Amniotic epithelial cell (primary cell): Measurements from ENCODE around the gene EYA3.
A peak's percentile ranks its signal among the peaks of the same experiment; 100 is the strongest.
"Not testable (repeated sequence)": the region's sequence is repeated elsewhere in the genome, so short reads cannot be mapped to it uniquely, and the experiment has no call there.

Experiments used
- DNase-seq: peaks from one replicate; pipeline ENCODE4 v3.0.0-alpha.2; 2010; ENCODE audit warnings: low read depth

The EYA3 gene

DNA sequence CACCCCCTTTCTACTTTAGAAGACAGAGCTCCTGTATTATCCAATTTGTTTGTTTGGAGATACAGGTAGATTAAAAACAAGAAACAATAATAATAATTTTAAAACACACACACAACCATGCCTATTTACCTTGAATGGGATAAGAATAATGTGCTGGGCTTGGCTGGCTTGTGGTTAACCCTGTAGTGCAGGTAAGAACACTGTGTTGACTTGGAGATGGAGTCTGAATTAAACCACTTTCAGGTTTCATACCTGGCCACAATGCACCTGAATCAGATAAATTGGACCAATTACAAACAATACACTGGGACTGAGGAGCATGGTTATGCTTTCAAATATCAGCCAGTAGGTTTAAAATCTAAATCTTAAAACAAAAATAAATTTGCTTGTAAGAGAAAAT is 60.8 kb downstream of the EYA3 start:
- no peak for DNase-seq

- no peak for DNase-seq
Observed at GRCh38 chr1:28027238-28027637, 61.2 kb downstream of the EYA3 start.

DNA sequence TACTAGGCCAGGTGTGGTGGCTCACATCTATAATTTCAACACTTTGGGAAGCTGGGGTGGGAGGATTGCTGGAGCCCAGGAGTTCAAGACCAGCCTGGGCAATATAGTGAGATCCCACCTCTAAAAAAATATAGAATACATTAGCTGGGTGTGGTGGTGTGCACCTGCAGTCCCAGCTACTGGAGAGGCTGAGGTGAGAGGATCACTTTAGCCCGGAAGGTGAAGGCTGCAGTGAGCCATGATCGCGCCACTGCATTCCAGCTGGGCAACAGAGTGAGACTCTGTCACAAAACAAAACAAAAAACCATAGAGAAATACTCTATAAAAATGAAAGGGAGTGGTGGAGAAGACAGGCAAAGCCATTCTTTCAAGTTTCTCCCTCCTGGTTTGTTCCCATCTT is 62.1 kb downstream of the EYA3 start:
- no peak for DNase-seq

DNA sequence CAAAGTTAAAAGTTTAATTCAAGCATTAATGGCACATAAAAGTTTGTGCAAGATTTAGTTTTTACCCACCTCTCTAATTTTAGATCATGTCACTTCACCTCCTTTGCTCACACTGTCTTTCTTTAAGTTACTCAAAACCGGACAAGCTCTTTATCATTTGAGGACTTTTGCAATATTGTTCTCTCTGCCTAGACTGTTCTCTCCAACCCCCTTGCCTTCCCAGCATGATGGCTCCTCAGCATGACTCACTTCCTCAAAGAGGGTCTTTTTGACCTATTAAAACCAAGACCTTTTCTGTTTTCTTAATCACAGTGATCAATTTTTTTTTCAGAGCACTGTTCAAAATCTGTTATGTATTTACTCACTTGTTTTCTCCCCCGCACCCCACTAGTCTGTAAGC is 67.3 kb downstream of the EYA3 start:
- peak; percentile 58 for DNase-seq

DNA sequence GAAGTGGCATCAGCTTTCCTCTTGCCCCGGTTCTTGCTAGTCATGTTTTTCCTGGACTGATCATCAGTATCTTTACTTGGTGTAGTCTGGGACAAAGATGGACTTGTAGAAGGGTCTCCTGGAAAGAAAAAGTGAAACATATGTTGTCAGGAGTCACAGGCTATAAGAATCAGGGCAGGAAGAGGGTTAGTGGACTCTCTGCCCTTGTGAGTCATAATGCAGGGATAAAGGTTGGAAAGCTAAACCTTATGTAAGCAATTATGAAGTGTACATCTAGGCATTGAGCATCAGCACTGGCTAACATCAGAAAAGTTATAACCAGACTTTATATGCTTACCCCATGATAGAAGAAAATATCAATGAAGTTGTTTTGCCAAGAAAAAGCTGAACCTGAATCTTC is 77.4 kb downstream of the EYA3 start:
- DNase-seq: peak; percentile 8

DNA sequence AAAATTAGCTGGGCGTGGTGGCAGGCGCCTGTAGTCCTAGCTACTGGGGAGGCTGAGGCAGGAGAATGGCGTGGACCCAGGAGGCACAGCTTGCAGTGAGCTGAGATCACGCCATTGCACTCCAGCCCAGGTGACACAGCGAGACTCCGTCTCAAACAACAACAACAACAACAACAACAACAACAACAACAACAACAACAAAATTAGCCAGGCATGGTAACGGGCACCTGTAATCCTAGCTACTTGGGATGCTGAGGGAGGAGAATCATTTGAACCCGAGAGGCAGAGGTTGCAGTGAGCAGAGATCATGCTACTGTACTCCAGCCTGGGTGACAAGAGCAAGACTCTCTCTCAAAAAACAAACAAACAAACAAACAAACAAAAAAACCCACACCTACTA is 85.3 kb downstream of the EYA3 start:
- not testable (repeated sequence) for DNase-seq

GRCh38 chr1:28002600-28002999 is 85.8 kb downstream of the EYA3 start:
- DNase-seq: no peak

- no peak for DNase-seq
Observed at GRCh38 chr1:27999055-27999454, 89.4 kb downstream of the EYA3 start.

GRCh38 chr1:27994526-27994925 is 93.9 kb downstream of the EYA3 start:
- not testable (repeated sequence) for DNase-seq

- peak; percentile 49 for DNase-seq
Observed at GRCh38 chr1:27994060-27994459, 94.3 kb downstream of the EYA3 start.

DNA sequence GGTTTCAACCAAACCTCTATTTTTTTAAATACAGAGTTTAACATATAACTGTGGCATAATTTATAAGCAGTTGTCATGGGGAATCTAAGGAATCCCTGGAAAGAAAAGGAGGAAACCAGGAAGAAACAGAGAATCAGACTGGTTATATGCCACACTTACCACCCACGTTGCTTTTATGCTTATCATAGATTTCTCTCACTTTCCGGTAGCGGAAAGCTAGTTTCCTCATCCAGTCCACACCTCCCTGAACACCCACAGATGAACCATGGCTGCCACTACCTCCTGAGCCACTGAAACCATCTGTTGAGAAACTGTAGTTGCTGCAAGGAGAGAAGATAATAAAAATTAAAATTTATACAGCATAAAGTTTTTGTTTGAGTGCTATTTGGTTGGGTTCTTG is 95.2 kb downstream of the EYA3 start:
- peak; percentile 11 for DNase-seq

DNA sequence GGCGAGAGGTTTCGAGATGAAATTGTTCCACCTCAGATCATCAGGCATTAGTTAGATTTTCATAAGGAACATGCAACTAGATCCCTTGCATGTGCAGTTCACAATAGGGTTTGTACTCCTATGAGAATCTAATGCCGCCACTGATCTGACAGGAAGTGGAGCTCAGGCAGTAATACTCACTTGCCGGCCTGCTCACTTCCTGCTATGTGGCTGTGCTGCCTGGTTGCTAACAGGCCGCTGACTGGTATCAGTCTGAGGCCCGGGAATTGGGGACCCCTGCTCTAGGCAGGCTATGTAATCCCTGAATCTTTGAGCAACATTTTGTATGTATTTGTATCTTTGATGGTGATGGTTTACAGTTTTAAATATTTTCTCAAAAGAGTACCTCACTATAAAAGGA is 96.1 kb downstream of the EYA3 start:
- DNase-seq: no peak

- DNase-seq: peak; percentile 90
Observed at GRCh38 chr1:27990920-27991537, 97.4 kb downstream of the EYA3 start.

DNA sequence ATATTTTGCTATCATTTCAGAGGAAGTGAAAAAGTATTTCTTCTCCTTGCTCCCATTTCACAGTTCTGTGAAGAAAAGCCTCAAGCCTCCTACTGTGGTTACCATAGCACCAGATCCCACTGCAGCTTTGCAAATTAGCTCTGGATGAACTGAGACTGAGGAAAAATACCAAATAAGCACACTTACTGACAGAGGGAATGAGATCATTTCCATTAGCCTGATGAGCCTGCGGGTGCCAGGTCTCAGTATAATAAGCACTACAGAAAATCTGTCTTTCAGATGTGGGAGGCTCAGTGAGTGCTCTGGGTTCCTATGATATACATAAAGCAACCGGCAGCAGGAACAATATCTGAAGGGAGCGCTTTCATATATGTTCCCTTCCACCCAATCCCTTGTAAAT is 107.3 kb downstream of the EYA3 start:
- DNase-seq: no peak

GRCh38 chr1:27980216-27980845 is 108.1 kb downstream of the EYA3 start:
- DNase-seq: peak; percentile 35

DNA sequence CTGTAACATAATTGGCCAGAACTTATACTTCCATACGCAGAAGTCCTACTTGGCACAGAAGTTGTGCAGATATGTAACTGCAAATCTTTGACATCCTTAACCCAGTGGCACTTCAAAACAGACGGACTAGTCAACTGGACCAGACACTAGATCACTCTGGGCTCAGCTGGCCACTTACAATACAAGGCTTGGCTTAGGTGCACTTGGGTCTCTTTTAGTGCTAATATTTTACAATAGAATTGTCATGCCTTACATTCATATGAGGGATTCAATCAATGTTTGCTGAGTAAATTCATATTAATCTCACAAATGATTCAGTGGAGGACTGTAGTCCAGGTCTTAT is 108.6 kb downstream of the EYA3 start:
- DNase-seq: no peak

- DNase-seq: peak; percentile 86
Observed at GRCh38 chr1:27979151-27979858, 109.1 kb downstream of the EYA3 start.

DNA sequence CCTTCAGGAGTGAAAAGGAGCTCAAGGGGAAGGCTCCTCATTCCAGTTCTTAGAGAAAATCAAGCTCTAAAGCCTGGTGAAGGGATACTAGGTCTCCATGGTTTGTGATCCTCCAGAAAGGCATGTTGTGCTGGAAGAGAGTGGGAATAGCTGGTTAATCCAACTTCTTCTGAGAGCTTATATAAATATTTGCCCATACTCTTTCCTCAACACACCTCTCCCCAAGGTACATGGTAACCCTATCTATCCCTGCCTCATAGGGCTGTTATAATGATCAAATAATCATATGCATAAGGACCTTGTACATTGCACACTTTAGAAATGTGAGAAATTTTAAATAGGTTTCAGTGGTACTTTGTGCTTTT is 114.0 kb downstream of the EYA3 start:
- no peak for DNase-seq

GRCh38 chr1:27973771-27974416 is 114.5 kb downstream of the EYA3 start:
- DNase-seq: no peak

- no peak for DNase-seq
Observed at GRCh38 chr1:27972141-27972540, 116.3 kb downstream of the EYA3 start.

- DNase-seq: peak; percentile 33
Observed at GRCh38 chr1:27971674-27972073, 116.7 kb downstream of the EYA3 start.

- peak; percentile 65 for DNase-seq
Observed at GRCh38 chr1:27970401-27970800, 118.0 kb downstream of the EYA3 start.

- DNase-seq: peak; percentile 90
Observed at GRCh38 chr1:27968692-27969091, 119.7 kb downstream of the EYA3 start.
